ENCODE measurements around the gene MICALL1.

- TF ChIP-seq CTCF (IDR thresholded peaks at IDR 0.05; ENCODE audit: borderline replicate concordance, extremely low read depth, low read length, poor library complexity, severe bottlenecking), result no peak
- no peak for TF ChIP-seq EZH2 (IDR thresholded peaks at IDR 0.05; ENCODE audit: borderline replicate concordance, low read depth, low read length, severe bottlenecking)
These were observed 5.0 kb downstream of the MICALL1 start for GRCh38 chr22:37910890-37911672.
